ENCODE data around the gene ACOX3. TPM values are rescaled to one million over a fixed set of nuclear protein-coding genes. Genes with fewer than 3 reads are reported as not detected.

ACOX3 gene
- total and polyA plus RNA-seq, 10 of the 15 experiments (the other 5 are each of a cell fraction or from before 2014, with no cell fraction given), result 2.0 to 24.5 (median 14.0) TPM

DNA sequence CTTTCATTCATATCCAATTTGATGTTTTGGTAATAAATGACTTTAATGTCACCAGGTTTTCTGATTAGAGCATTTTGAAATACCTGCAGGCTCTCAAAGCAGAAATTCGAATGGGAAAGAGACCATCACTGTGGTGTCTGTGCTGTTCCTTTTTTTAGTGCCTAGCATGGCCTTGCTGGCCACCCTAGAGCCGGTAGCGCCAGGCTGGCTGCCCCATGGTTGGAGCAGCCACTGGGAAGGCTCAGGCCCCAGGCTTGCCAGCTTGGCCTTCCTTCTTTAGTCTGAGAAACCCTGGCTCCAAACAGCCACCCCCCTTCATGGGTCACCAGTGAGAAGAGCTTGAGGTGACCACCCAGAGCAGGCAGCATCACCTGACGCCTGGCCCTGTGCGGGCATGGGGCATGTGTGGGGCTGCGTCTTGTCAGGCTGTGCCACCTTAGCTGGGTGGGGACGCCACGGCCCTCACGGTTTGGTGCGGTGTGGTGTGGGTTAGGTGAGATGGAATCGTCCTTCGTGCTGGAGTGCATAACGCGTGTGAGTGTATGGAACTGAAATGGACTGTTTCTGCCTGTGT, 30.0 kb upstream of the ACOX3 start:
- ChIA-PET POLR2A (no interaction called here), CTCF (interaction anchor here (1.0 to 1.5 kb wide), 2 partner anchors 35 to 102 kb away, joined by 3 read pairs; no protein-coding TSS in a partner anchor), RAD21 (ENCODE audit: unreplicated experiment) (no interaction called here), SMC1A (ENCODE audit: uncharacterized antibody, unreplicated experiment) (interaction anchor here (0.7 kb wide), 1 partner anchor 34 kb away, joined by 3 read pairs; no protein-coding TSS in a partner anchor)
- ATAC-seq, result no peak
- Histone ChIP-seq H3K4me2 (ENCODE audit: control insufficient read depth, insufficient read depth) (no peak overlapping the region), H3K27me3 (replicated peaks in 1 of 2; ENCODE audit: control insufficient read depth in 2 of 2, insufficient read depth in 2 of 2, low read length in 1 of 2) (no peaks in the 10 kb centered on the region), H3K4me1 (ENCODE audit: control insufficient read depth, insufficient read depth, low read length) (no peaks in the 10 kb centered on the region), H3K9ac (ENCODE audit: control insufficient read depth, insufficient read depth, low read length) (no peak overlapping the region), H4K20me1 (ENCODE audit: control insufficient read depth, insufficient read depth) (no peaks in the 10 kb centered on the region), H3K27ac (ENCODE audit: control insufficient read depth, insufficient read depth) (no peak overlapping the region), H3K9me3 (replicated peaks; ENCODE audit: control insufficient read depth, insufficient read depth, low read length) (no peaks in the 10 kb centered on the region), H3K36me3 (ENCODE audit: control insufficient read depth in 2 of 2, insufficient read depth in 2 of 2, low read length in 1 of 2) (peaks cover 11 to 12% of the 10 kb centered on the region in 2 experiments), H2AFZ (ENCODE audit: control insufficient read depth, low read depth, low read length) (no peak overlapping the region), H3K79me2 (ENCODE audit: control insufficient read depth, insufficient read depth, low read length) (no peaks in the 10 kb centered on the region), H3K4me3 (no peak overlapping the region)
- 84% methylated on average over 14 of the region's 14 CpGs for WGBS (ENCODE audit: insufficient coverage, insufficient replicate concordance, low lambda C conversion rate, missing lambda C conversion rate)
- intact Hi-C loops (cut with micrococcal nuclease; ENCODE audit: unreplicated experiment) (no loop called here), in situ Hi-C loops (cut with MboI) (no loop called here)
- DNase-seq (ENCODE audit: low read depth, low spot score), result no peak
- FAIRE-seq, result no peak
- BruUV-seq (replicated peaks), result no TSS peak
- TF ChIP-seq CHD1 (IDR thresholded peaks at IDR 0.05; ENCODE audit: low read depth, low read length) (no peak), POLR2A (IDR thresholded peaks at IDR 0.05; ENCODE audit: low read depth, low read length) (peak; percentile 39; the same call in 1 of the 2 replicates)

- DNase-seq (ENCODE audit: low read depth, low spot score) (no peak), ATAC-seq (no peak), FAIRE-seq (no peak)
- RAD21 ChIA-PET (ENCODE audit: unreplicated experiment), result no interaction called here
- no peak overlapping the region for H3K4me2 ChIP-seq (ENCODE audit: control insufficient read depth, insufficient read depth)
- no peaks in the 10 kb centered on the region for H3K79me2 ChIP-seq (ENCODE audit: control insufficient read depth, insufficient read depth, low read length)
- no peaks in the 10 kb centered on the region for H4K20me1 ChIP-seq (ENCODE audit: control insufficient read depth, insufficient read depth)
- H2AFZ ChIP-seq (ENCODE audit: control insufficient read depth, low read depth, low read length), result no peak overlapping the region
- no TSS peak for BruUV-seq (replicated peaks)
- in situ Hi-C loops (cut with MboI), result no loop called here
- H3K36me3 ChIP-seq (ENCODE audit: control insufficient read depth in 2 of 2, insufficient read depth in 2 of 2, low read length in 1 of 2), result peaks cover 12 to 14% of the 10 kb centered on the region in 2 experiments
- no peak overlapping the region for H3K4me3 ChIP-seq
- H3K9ac ChIP-seq (ENCODE audit: control insufficient read depth, insufficient read depth, low read length), result no peak overlapping the region
- intact Hi-C loops (cut with micrococcal nuclease; ENCODE audit: unreplicated experiment), result loop anchor here (5.0 kb wide), 1 partner anchor 448 kb away; no protein-coding TSS in a partner anchor
- CTCF ChIA-PET, result interaction anchor here (0.7 to 2.0 kb wide), 4 partner anchors 34 to 312 kb away, joined by 3 to 15 read pairs (median 6); no protein-coding TSS in a partner anchor
- SMC1A ChIA-PET (ENCODE audit: uncharacterized antibody, unreplicated experiment), result no interaction called here
- H3K27me3 ChIP-seq (replicated peaks in 1 of 2; ENCODE audit: control insufficient read depth in 2 of 2, insufficient read depth in 2 of 2, low read length in 1 of 2), result no peaks in the 10 kb centered on the region
- no peak overlapping the region for H3K27ac ChIP-seq (ENCODE audit: control insufficient read depth, insufficient read depth)
- POLR2A ChIA-PET, result no interaction called here
- no peaks in the 10 kb centered on the region for H3K4me1 ChIP-seq (ENCODE audit: control insufficient read depth, insufficient read depth, low read length)
- no peaks in the 10 kb centered on the region for H3K9me3 ChIP-seq (replicated peaks; ENCODE audit: control insufficient read depth, insufficient read depth, low read length)
- WGBS (ENCODE audit: insufficient coverage, insufficient replicate concordance, low lambda C conversion rate, missing lambda C conversion rate), result 82% methylated on average over 14 of the region's 14 CpGs
- TF ChIP-seq BCL3 (IDR thresholded peaks at IDR 0.05; ENCODE audit: borderline replicate concordance, insufficient read depth, low read depth, low read length, poor library complexity, severe bottlenecking) (no peak), CTCF (IDR thresholded peaks at IDR 0.05 in 2 of 3, conservative IDR thresholded peaks at IDR 0.05 in 1 of 3; ENCODE audit: control insufficient read depth in 2 of 3, extremely low read depth in 1 of 3, insufficient read depth in 1 of 3, low read depth in 3 of 3, low read length in 3 of 3) (no peak), STAT1 (conservative IDR thresholded peaks at IDR 0.05) (no peak), ZSCAN29 (IDR thresholded peaks at IDR 0.05) (no peak), SREBF2 (IDR thresholded peaks at IDR 0.05; ENCODE audit: low read length) (no peak), SMC3 (IDR thresholded peaks at IDR 0.05; ENCODE audit: borderline replicate concordance, low read length) (no peak), FOS (IDR thresholded peaks at IDR 0.05; ENCODE audit: borderline replicate concordance, extremely low read depth, insufficient read length) (no peak), TARDBP (IDR thresholded peaks at IDR 0.05; ENCODE audit: borderline replicate concordance) (no peak), BACH1 (IDR thresholded peaks at IDR 0.05; ENCODE audit: borderline replicate concordance) (no peak), HDAC2 (IDR thresholded peaks at IDR 0.05) (no peak)
- TF ChIP-seq, protein P1, sequence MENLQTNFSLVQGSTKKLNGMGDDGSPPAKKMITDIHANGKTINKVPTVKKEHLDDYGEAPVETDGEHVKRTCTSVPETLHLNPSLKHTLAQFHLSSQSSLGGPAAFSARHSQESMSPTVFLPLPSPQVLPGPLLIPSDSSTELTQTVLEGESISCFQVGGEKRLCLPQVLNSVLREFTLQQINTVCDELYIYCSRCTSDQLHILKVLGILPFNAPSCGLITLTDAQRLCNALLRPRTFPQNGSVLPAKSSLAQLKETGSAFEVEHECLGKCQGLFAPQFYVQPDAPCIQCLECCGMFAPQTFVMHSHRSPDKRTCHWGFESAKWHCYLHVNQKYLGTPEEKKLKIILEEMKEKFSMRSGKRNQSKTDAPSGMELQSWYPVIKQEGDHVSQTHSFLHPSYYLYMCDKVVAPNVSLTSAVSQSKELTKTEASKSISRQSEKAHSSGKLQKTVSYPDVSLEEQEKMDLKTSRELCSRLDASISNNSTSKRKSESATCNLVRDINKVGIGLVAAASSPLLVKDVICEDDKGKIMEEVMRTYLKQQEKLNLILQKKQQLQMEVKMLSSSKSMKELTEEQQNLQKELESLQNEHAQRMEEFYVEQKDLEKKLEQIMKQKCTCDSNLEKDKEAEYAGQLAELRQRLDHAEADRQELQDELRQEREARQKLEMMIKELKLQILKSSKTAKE (IDR thresholded peaks at IDR 0.05; ENCODE audit: low read depth, poor library complexity, severe bottlenecking), result no peak
Observed at GRCh38 chr4:8469550-8469949, 29.0 kb upstream of the ACOX3 start.
